ENCODE results near the gene SPDEF. TPM values are rescaled to one million over a fixed set of nuclear protein-coding genes. Genes with fewer than 3 reads are reported as not detected.

The SPDEF gene
- total RNA-seq, 1 donor from 2014 or later = 1.6 TPM

GRCh38 chr6:34526241-34526972 lies 29.7 kb downstream of the SPDEF start:
- H3K27me3 Mint-ChIP-seq = peaks cover 3% of the 10 kb centered on the region
- H3K36me3 Mint-ChIP-seq = no peaks in the 10 kb centered on the region
- no peak overlapping the region for H3K4me3 Mint-ChIP-seq
- no peak for DNase-seq (ENCODE audit: extremely low spot score, unreplicated experiment)
- H3K4me1 Mint-ChIP-seq (ENCODE audit: unreplicated experiment) = peaks cover 7% of the 10 kb centered on the region
- no peaks in the 10 kb centered on the region for H3K9me3 Mint-ChIP-seq
- peak overlapping the region; percentile 18 for H3K27ac Mint-ChIP-seq
- TF ChIP-seq, protein P1, sequence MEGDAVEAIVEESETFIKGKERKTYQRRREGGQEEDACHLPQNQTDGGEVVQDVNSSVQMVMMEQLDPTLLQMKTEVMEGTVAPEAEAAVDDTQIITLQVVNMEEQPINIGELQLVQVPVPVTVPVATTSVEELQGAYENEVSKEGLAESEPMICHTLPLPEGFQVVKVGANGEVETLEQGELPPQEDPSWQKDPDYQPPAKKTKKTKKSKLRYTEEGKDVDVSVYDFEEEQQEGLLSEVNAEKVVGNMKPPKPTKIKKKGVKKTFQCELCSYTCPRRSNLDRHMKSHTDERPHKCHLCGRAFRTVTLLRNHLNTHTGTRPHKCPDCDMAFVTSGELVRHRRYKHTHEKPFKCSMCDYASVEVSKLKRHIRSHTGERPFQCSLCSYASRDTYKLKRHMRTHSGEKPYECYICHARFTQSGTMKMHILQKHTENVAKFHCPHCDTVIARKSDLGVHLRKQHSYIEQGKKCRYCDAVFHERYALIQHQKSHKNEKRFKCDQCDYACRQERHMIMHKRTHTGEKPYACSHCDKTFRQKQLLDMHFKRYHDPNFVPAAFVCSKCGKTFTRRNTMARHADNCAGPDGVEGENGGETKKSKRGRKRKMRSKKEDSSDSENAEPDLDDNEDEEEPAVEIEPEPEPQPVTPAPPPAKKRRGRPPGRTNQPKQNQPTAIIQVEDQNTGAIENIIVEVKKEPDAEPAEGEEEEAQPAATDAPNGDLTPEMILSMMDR (conservative IDR thresholded peaks at IDR 0.05) = no peak

DNA sequence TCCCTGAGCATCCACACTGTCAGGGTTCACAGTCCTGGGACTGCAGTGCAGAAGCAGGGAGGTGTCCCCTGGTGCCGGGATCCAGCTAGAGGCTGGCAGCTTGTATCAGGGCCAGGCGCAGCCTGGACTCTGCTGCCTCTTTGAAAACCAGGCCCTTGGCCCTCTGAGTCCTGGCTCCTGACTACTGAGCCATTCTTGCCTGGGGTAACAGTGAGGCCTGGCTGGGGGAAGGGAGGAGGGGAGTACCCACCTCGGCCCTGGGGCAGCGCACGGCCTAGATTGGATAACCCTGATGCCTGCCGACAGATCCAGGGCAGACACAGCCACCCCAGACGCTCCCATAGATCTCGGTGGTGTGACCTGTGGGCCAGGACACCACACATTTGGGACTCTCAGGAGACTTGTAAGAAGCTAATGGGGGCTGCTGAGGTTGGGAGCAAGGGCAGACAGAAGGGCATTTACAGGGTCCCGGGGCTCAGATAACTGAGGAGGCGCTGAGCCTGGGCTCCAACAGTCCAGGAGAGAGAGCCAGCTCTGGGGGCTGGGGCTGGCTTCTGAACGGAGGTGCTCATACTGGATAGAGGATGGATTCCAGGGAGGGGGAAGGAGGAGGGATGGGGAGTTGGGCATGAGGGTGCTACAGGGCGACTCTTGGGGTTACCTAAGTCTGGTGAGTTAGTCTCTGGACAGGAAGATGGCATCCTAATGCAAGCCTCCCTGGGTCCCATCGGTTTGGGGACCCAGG lies 30.5 kb downstream of the SPDEF start:
- H3K9me3 Mint-ChIP-seq = no peaks in the 10 kb centered on the region
- peaks cover 3% of the 10 kb centered on the region for H3K27me3 Mint-ChIP-seq
- H3K27ac Mint-ChIP-seq = peak overlapping the region; percentile 51
- no peak overlapping the region for H3K4me3 Mint-ChIP-seq
- no peaks in the 10 kb centered on the region for H3K36me3 Mint-ChIP-seq
- DNase-seq (ENCODE audit: extremely low spot score, unreplicated experiment) = no peak
- TF ChIP-seq, protein P1 (conservative IDR thresholded peaks at IDR 0.05) = no peak
- H3K4me1 Mint-ChIP-seq (ENCODE audit: unreplicated experiment) = peaks cover 7% of the 10 kb centered on the region

DNA sequence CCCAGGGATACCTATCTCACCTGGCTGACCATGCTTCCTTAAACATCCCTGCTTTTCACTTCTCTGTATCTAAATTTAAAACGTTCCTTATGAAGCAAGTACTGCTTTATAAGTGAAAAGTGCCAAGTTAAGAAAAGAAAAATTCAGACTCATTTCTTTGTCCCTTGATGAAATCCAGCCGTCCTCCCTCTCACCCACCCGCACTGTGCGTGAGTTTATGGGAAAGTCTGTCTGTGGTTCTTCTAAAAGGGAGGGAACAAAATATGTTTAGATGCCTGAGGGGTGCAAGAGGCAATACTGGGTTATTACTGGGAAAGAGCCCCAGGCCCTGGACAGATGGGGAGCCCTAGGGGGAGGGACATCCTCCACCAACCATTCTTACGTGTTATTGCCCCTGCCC lies 31.2 kb downstream of the SPDEF start:
- TF ChIP-seq, protein P1 (conservative IDR thresholded peaks at IDR 0.05) = no peak
- no peak for DNase-seq (ENCODE audit: extremely low spot score, unreplicated experiment)
- Mint-ChIP-seq H3K27ac (no peak overlapping the region), H3K9me3 (no peaks in the 10 kb centered on the region), H3K4me3 (peak overlapping the region; percentile 41), H3K36me3 (no peaks in the 10 kb centered on the region), H3K4me1 (ENCODE audit: unreplicated experiment) (peaks cover 7% of the 10 kb centered on the region), H3K27me3 (peaks cover 3% of the 10 kb centered on the region)

- TF ChIP-seq, protein P1 (conservative IDR thresholded peaks at IDR 0.05) = no peak
- no peak for DNase-seq (ENCODE audit: extremely low spot score, unreplicated experiment)
- peaks cover 3% of the 10 kb centered on the region for H3K27me3 Mint-ChIP-seq
- H3K27ac Mint-ChIP-seq = no peak overlapping the region
- no peaks in the 10 kb centered on the region for H3K9me3 Mint-ChIP-seq
- peaks cover 7% of the 10 kb centered on the region for H3K4me1 Mint-ChIP-seq (ENCODE audit: unreplicated experiment)
- H3K4me3 Mint-ChIP-seq = no peak overlapping the region
- no peaks in the 10 kb centered on the region for H3K36me3 Mint-ChIP-seq
Measured at GRCh38 chr6:34524499-34524898, 31.6 kb downstream of the SPDEF start.

- Mint-ChIP-seq H3K4me3 (no peak overlapping the region), H3K4me1 (ENCODE audit: unreplicated experiment) (peaks cover 7% of the 10 kb centered on the region), H3K36me3 (no peaks in the 10 kb centered on the region), H3K27ac (no peak overlapping the region), H3K9me3 (no peaks in the 10 kb centered on the region), H3K27me3 (peaks cover 3% of the 10 kb centered on the region)
- TF ChIP-seq, protein P1 (conservative IDR thresholded peaks at IDR 0.05) = no peak
- no peak for DNase-seq (ENCODE audit: extremely low spot score, unreplicated experiment)
Measured at GRCh38 chr6:34523441-34524206, 32.5 kb downstream of the SPDEF start.

Measured in type B pancreatic cell (in vitro differentiated cells).